ENCODE data around the gene SYT12. TPM values are rescaled to one million over a fixed set of nuclear protein-coding genes. Genes with fewer than 3 reads are reported as not detected.
A peak's percentile ranks its signal among the peaks of the same experiment; 100 is the strongest.

The SYT12 gene
- total and polyA plus RNA-seq, 4 donors: 0.47 to 12.1 (median 1.4) TPM

- H3K9me3 ChIP-seq (ENCODE audit: control insufficient read depth in 4 of 4, low read length in 3 of 4): no peaks in the 10 kb centered on the region
- peak; percentile 57 for DNase-seq (ENCODE audit: low spot score)
- H3K9ac ChIP-seq (ENCODE audit: low read depth in 1 of 2, low read length in 2 of 2): no peak overlapping the region
- H3K27ac ChIP-seq (ENCODE audit: low read depth in 1 of 2, low read length in 2 of 2): peak overlapping the region; percentile 15 to 16
- H3K4me1 ChIP-seq (ENCODE audit: control insufficient read depth in 4 of 4, insufficient read depth in 4 of 4, low read length in 3 of 4): peaks cover 2 to 20% (median 15%) of the 10 kb centered on the region in 4 donors
- no peaks in the 10 kb centered on the region for H3K27me3 ChIP-seq (ENCODE audit: control insufficient read depth in 4 of 4, insufficient read depth in 4 of 4, low read length in 3 of 4)
- TF ChIP-seq EGR1 (IDR thresholded peaks at IDR 0.05; ENCODE audit: low read depth in 2 of 2) (peak in 1 of 2 donors; percentile 79), GABPA (IDR thresholded peaks at IDR 0.05 in 1 of 2, conservative IDR thresholded peaks at IDR 0.05 in 1 of 2) (peak in 1 of 2 donors; percentile 20), FOXA1 (IDR thresholded peaks at IDR 0.05) (peak; percentile 95), RAD21 (IDR thresholded peaks at IDR 0.05) (peak in 1 of 2 donors; percentile 65), TAF1 (conservative IDR thresholded peaks at IDR 0.05) (no peak), YY1 (IDR thresholded peaks at IDR 0.05) (peak; percentile 70), SP1 (IDR thresholded peaks at IDR 0.05) (peak; percentile 88), FOXA2 (IDR thresholded peaks at IDR 0.05) (peak; percentile 96), JUND (IDR thresholded peaks at IDR 0.05) (peak in 1 of 2 donors; percentile 52), NR2F2 (IDR thresholded peaks at IDR 0.05) (peak; percentile 100), RXRA (IDR thresholded peaks at IDR 0.05) (peak; percentile 97 to 98), HNF4G (IDR thresholded peaks at IDR 0.05) (peak; percentile 74), HNF4A (conservative IDR thresholded peaks at IDR 0.05) (peak; percentile 92 to 96), ZBTB33 (IDR thresholded peaks at IDR 0.05) (no peak)
- TF ChIP-seq, protein P1, sequence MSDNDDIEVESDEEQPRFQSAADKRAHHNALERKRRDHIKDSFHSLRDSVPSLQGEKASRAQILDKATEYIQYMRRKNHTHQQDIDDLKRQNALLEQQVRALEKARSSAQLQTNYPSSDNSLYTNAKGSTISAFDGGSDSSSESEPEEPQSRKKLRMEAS (IDR thresholded peaks at IDR 0.05): no peak
- TF ChIP-seq, protein P2, sequence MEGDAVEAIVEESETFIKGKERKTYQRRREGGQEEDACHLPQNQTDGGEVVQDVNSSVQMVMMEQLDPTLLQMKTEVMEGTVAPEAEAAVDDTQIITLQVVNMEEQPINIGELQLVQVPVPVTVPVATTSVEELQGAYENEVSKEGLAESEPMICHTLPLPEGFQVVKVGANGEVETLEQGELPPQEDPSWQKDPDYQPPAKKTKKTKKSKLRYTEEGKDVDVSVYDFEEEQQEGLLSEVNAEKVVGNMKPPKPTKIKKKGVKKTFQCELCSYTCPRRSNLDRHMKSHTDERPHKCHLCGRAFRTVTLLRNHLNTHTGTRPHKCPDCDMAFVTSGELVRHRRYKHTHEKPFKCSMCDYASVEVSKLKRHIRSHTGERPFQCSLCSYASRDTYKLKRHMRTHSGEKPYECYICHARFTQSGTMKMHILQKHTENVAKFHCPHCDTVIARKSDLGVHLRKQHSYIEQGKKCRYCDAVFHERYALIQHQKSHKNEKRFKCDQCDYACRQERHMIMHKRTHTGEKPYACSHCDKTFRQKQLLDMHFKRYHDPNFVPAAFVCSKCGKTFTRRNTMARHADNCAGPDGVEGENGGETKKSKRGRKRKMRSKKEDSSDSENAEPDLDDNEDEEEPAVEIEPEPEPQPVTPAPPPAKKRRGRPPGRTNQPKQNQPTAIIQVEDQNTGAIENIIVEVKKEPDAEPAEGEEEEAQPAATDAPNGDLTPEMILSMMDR (IDR thresholded peaks at IDR 0.05; ENCODE audit: low read depth, low read length, missing input control): no peak
- TF ChIP-seq, protein P3, sequence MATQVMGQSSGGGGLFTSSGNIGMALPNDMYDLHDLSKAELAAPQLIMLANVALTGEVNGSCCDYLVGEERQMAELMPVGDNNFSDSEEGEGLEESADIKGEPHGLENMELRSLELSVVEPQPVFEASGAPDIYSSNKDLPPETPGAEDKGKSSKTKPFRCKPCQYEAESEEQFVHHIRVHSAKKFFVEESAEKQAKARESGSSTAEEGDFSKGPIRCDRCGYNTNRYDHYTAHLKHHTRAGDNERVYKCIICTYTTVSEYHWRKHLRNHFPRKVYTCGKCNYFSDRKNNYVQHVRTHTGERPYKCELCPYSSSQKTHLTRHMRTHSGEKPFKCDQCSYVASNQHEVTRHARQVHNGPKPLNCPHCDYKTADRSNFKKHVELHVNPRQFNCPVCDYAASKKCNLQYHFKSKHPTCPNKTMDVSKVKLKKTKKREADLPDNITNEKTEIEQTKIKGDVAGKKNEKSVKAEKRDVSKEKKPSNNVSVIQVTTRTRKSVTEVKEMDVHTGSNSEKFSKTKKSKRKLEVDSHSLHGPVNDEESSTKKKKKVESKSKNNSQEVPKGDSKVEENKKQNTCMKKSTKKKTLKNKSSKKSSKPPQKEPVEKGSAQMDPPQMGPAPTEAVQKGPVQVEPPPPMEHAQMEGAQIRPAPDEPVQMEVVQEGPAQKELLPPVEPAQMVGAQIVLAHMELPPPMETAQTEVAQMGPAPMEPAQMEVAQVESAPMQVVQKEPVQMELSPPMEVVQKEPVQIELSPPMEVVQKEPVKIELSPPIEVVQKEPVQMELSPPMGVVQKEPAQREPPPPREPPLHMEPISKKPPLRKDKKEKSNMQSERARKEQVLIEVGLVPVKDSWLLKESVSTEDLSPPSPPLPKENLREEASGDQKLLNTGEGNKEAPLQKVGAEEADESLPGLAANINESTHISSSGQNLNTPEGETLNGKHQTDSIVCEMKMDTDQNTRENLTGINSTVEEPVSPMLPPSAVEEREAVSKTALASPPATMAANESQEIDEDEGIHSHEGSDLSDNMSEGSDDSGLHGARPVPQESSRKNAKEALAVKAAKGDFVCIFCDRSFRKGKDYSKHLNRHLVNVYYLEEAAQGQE (IDR thresholded peaks at IDR 0.05): peak; percentile 70
- TF ChIP-seq, protein P4, sequence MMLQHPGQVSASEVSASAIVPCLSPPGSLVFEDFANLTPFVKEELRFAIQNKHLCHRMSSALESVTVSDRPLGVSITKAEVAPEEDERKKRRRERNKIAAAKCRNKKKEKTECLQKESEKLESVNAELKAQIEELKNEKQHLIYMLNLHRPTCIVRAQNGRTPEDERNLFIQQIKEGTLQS (IDR thresholded peaks at IDR 0.05): peak; percentile 42
- 37% methylated on average over 3 of the region's 3 CpGs for WGBS
- H3K4me3 ChIP-seq (ENCODE audit: low read depth in 1 of 3, low read length in 3 of 3): no peak overlapping the region
- peaks cover 0 to 4% (median 2%) of the 10 kb centered on the region in 4 donors for H3K36me3 ChIP-seq (ENCODE audit: control insufficient read depth in 4 of 4, insufficient read depth in 3 of 4, low read depth in 1 of 4, low read length in 3 of 4)
Observed at GRCh38 chr11:67041602-67042001, 18.7 kb downstream of the SYT12 start.
